Neuronal stem cell (in vitro differentiated cells): ENCODE results near the gene HLA-C.
"Not testable (repeated sequence)": the region's sequence is repeated elsewhere in the genome, so short reads cannot be mapped to it uniquely, and the experiment has no call there.

Source experiments
- DNase-seq: peaks from one replicate; pipeline ENCODE4 v3.0.0-alpha.2; 2013; ENCODE audit warnings: low spot score
- H2AFZ ChIP-seq: one replicate; pipeline ENCODE4 v1.6.1; 2013; ENCODE audit warnings: mild to moderate bottlenecking, low read length, inconsistent platforms
- H2AK5ac ChIP-seq: 2 replicates; pipeline ENCODE4 v1.6.1; 2013; ENCODE audit warnings: low read depth, mild to moderate bottlenecking, inconsistent platforms, low read length, moderate library complexity, mixed read lengths
- H2BK120ac ChIP-seq: 2 replicates; pipeline ENCODE4 v1.6.1; 2013; ENCODE audit warnings: low read depth, mild to moderate bottlenecking, inconsistent platforms, low read length, moderate library complexity, mixed read lengths
- H2BK12ac ChIP-seq: one replicate; pipeline ENCODE4 v1.6.1; 2013; ENCODE audit warnings: low read length, inconsistent platforms
- H2BK15ac ChIP-seq: 2 replicates; pipeline ENCODE4 v1.6.1; 2013; ENCODE audit warnings: mild to moderate bottlenecking, low read length, inconsistent platforms, mixed read lengths
- H2BK5ac ChIP-seq: one replicate; pipeline ENCODE4 v1.6.1; 2013; ENCODE audit warnings: inconsistent platforms, mild to moderate bottlenecking, low read length, moderate library complexity
- H3K14ac ChIP-seq: one replicate; pipeline ENCODE4 v1.6.1; 2013; ENCODE audit warnings: low read length, inconsistent platforms
- H3K18ac ChIP-seq: 2 replicates; pipeline ENCODE4 v1.6.1; 2013; ENCODE audit warnings: low read length, inconsistent platforms
- H3K23ac ChIP-seq: 2 replicates; pipeline ENCODE4 v1.6.1; 2013; ENCODE audit warnings: low read depth, mild to moderate bottlenecking, mixed read lengths, low read length, inconsistent platforms; ENCODE audit not compliant: poor library complexity
- H3K27ac ChIP-seq: replicated peaks from 3 replicates; pipeline ENCODE4 v1.5.1; 2013; ENCODE audit warnings: low read length, inconsistent platforms
- H3K27me3 ChIP-seq, 3 experiments: 2 replicates each; pipeline ENCODE4 v1.6.1; 2013; ENCODE audit warnings: low read length in 3 of 3, mild to moderate bottlenecking in 2 of 3, inconsistent platforms in 1 of 3, low read depth in 1 of 3, mixed read lengths in 1 of 3, moderate library complexity in 1 of 3; ENCODE audit not compliant: control insufficient read depth in 3 of 3, insufficient read depth in 3 of 3
- H3K36me3 ChIP-seq, 2 donors: replicated peaks in 1 of 2; 2 replicates each; pipeline ENCODE4 v1.6.1; 2013; ENCODE audit warnings: low read length in 2 of 2; ENCODE audit not compliant: control insufficient read depth in 2 of 2, insufficient read depth in 2 of 2
- H3K4ac ChIP-seq: 2 replicates; pipeline ENCODE4 v1.6.1; 2013; ENCODE audit warnings: inconsistent platforms, mild to moderate bottlenecking, low read length, moderate library complexity
- H3K4me1 ChIP-seq, 2 donors: 1 replicate in 1 of 2; 2 replicates in 1 of 2; pipeline ENCODE4 v1.6.1; 2013; ENCODE audit warnings: low read length in 2 of 2, low read depth in 1 of 2; ENCODE audit not compliant: control insufficient read depth in 2 of 2, insufficient read depth in 1 of 2
- H3K4me2 ChIP-seq: one replicate; pipeline ENCODE4 v1.6.1; 2013; ENCODE audit warnings: mild to moderate bottlenecking, low read length, inconsistent platforms; ENCODE audit not compliant: insufficient read depth, poor library complexity, severe bottlenecking
- H3K4me3 ChIP-seq, 2 donors: 2 replicates each; pipeline ENCODE4 v1.5.1; 2013; ENCODE audit warnings: low read length in 2 of 2, mild to moderate bottlenecking in 2 of 2, inconsistent platforms in 1 of 2, moderate library complexity in 1 of 2
- H3K79me1 ChIP-seq: one replicate; pipeline ENCODE4 v1.6.1; 2013; ENCODE audit warnings: low read depth, mild to moderate bottlenecking, inconsistent platforms, low read length, moderate library complexity
- H3K9ac ChIP-seq: one replicate; pipeline ENCODE4 v1.6.1; 2013; ENCODE audit warnings: mild to moderate bottlenecking, low read depth, low read length, inconsistent platforms; ENCODE audit not compliant: poor library complexity
- H3K9me3 ChIP-seq, 2 donors: replicated peaks in 1 of 2; 2 replicates each; pipeline versions ENCODE3 to v1.6.1; 2013; ENCODE audit warnings: low read length in 2 of 2, mild to moderate bottlenecking in 2 of 2, inconsistent platforms in 1 of 2, low read depth in 1 of 2, mixed read lengths in 1 of 2, moderate library complexity in 1 of 2; ENCODE audit not compliant: control insufficient read depth in 2 of 2, insufficient read depth in 1 of 2
- H4K8ac ChIP-seq: one replicate; pipeline ENCODE4 v1.6.1; 2013; ENCODE audit warnings: low read depth, mild to moderate bottlenecking, inconsistent platforms, low read length, moderate library complexity
- H4K91ac ChIP-seq: one replicate; pipeline ENCODE4 v1.6.1; 2013; ENCODE audit warnings: low read length, low read depth, mild to moderate bottlenecking, inconsistent platforms; ENCODE audit not compliant: poor library complexity
- WGBS, 2 donors: extraction: QIAGEN DNeasy Blood & Tissue Kit; methylation state at CpG; one replicate each; pipeline ENCODE4 v1.1.7; 2013; ENCODE audit warnings: missing lambda C conversion rate in 2 of 2, mixed read lengths in 1 of 2; ENCODE audit not compliant: insufficient read length in 2 of 2, insufficient replicate concordance in 1 of 2; ENCODE audit errors: extremely low coverage in 2 of 2; 5-methylcytosine and 5-hydroxymethylcytosine counted together

HLA-C gene

GRCh38 chr6:31285982-31286381 is 14.1 kb upstream of the HLA-C start:
- no peak overlapping the region for H3K18ac ChIP-seq
- no peak overlapping the region for H2BK120ac ChIP-seq
- H3K14ac ChIP-seq = no peak overlapping the region
- H3K36me3 ChIP-seq = no peaks in the 10 kb centered on the region
- H3K79me1 ChIP-seq = no peaks in the 10 kb centered on the region
- H3K23ac ChIP-seq = no peak overlapping the region
- H3K4me3 ChIP-seq = no peak overlapping the region
- H2AFZ ChIP-seq = no peak overlapping the region
- no peak overlapping the region for H2BK15ac ChIP-seq
- H3K9me3 ChIP-seq = no peaks in the 10 kb centered on the region
- H3K9ac ChIP-seq = no peak overlapping the region
- no peak overlapping the region for H2BK12ac ChIP-seq
- WGBS, 2 donors = no CpG with 5 or more reads among the region's 2 CpGs
- H3K27ac ChIP-seq = no peak overlapping the region
- peaks cover 0 to 2% of the 10 kb centered on the region in 2 donors for H3K4me1 ChIP-seq
- no peak overlapping the region for H3K4ac ChIP-seq
- DNase-seq = no peak
- no peak overlapping the region for H2AK5ac ChIP-seq
- H2BK5ac ChIP-seq = no peak overlapping the region
- H3K27me3 ChIP-seq = peaks cover 0 to 11% (median 0%) of the 10 kb centered on the region in 3 experiments
- no peak overlapping the region for H4K91ac ChIP-seq
- no peak overlapping the region for H3K4me2 ChIP-seq
- H4K8ac ChIP-seq = no peak overlapping the region

- Histone ChIP-seq H3K14ac (no peak overlapping the region), H2BK120ac (no peak overlapping the region), H4K91ac (no peak overlapping the region), H3K9ac (no peak overlapping the region), H3K4me2 (no peak overlapping the region), H3K4me1 (peaks cover 0 to 2% of the 10 kb centered on the region in 2 donors), H2BK15ac (no peak overlapping the region), H4K8ac (no peak overlapping the region), H2BK12ac (no peak overlapping the region), H3K4ac (no peak overlapping the region), H3K27ac (no peak overlapping the region), H3K4me3 (no peak overlapping the region), H3K9me3 (no peaks in the 10 kb centered on the region), H3K79me1 (no peaks in the 10 kb centered on the region), H2BK5ac (no peak overlapping the region), H3K18ac (no peak overlapping the region), H3K27me3 (peaks cover 0 to 11% (median 0%) of the 10 kb centered on the region in 3 experiments), H3K36me3 (no peaks in the 10 kb centered on the region), H2AK5ac (no peak overlapping the region), H3K23ac (no peak overlapping the region), H2AFZ (no peak overlapping the region)
- no CpG with 5 or more reads among the region's 3 CpGs for WGBS, 2 donors
- DNase-seq = no peak
These were observed 13.6 kb upstream of the HLA-C start for GRCh38 chr6:31285486-31285885.

GRCh38 chr6:31279647-31280046 is 7.8 kb upstream of the HLA-C start:
- H3K36me3 ChIP-seq, H2BK12ac ChIP-seq, H3K14ac ChIP-seq, H3K4me2 ChIP-seq, H3K23ac ChIP-seq, H2BK120ac ChIP-seq, H3K4ac ChIP-seq, H3K18ac ChIP-seq, H3K4me3 ChIP-seq, H2AK5ac ChIP-seq, H2BK15ac ChIP-seq, H3K79me1 ChIP-seq, DNase-seq, H4K91ac ChIP-seq, H3K9me3 ChIP-seq, H3K9ac ChIP-seq, H2BK5ac ChIP-seq, H4K8ac ChIP-seq, H3K27ac ChIP-seq, H3K4me1 ChIP-seq, H2AFZ ChIP-seq: not testable (repeated sequence)
- WGBS, 2 donors = no CpG with 5 or more reads among the region's 3 CpGs
- H3K27me3 ChIP-seq = peaks cover 0 to 12% (median 0%) of the 10 kb centered on the region in 3 experiments

- no peak overlapping the region for H3K4ac ChIP-seq
- no peak overlapping the region for H3K23ac ChIP-seq
- H2BK120ac ChIP-seq = no peak overlapping the region
- H3K27ac ChIP-seq = no peak overlapping the region
- H3K27me3 ChIP-seq = peaks cover 0 to 36% (median 13%) of the 10 kb centered on the region in 3 experiments
- H3K4me2 ChIP-seq = no peak overlapping the region
- no peak overlapping the region for H2AFZ ChIP-seq
- no peak overlapping the region for H2AK5ac ChIP-seq
- no peak overlapping the region for H2BK15ac ChIP-seq
- no peak overlapping the region for H3K14ac ChIP-seq
- H3K79me1 ChIP-seq = peaks cover 4% of the 10 kb centered on the region
- no peaks in the 10 kb centered on the region for H3K9me3 ChIP-seq
- no peak overlapping the region for H3K4me3 ChIP-seq
- H3K18ac ChIP-seq = no peak overlapping the region
- WGBS, 2 donors = no CpG with 5 or more reads among the region's 10 CpGs
- DNase-seq = no peak
- no peak overlapping the region for H4K8ac ChIP-seq
- no peak overlapping the region for H4K91ac ChIP-seq
- H3K9ac ChIP-seq = no peak overlapping the region
- H2BK12ac ChIP-seq = no peak overlapping the region
- no peaks in the 10 kb centered on the region for H3K36me3 ChIP-seq
- peaks cover 0 to 4% of the 10 kb centered on the region in 2 donors for H3K4me1 ChIP-seq
- no peak overlapping the region for H2BK5ac ChIP-seq
These were observed 1.1 kb upstream of the HLA-C start for GRCh38 chr6:31272836-31273626.
